K562 (cell line): ENCODE measurements around the gene PPP6C. TPM values are rescaled to one million over a fixed set of nuclear protein-coding genes. Genes with fewer than 3 reads are reported as not detected.
"Not testable (repeated sequence)": the region's sequence is repeated elsewhere in the genome, so short reads cannot be mapped to it uniquely, and the experiment has no call there.

ENCODE experiments used
- ATAC-seq: fragments of 200-7000 bp; cut with Tn5 transposase; 3 replicates; pipeline ENCODE4 v1.9.1; 2020; ENCODE audit warnings: moderate library complexity
- BruUV-seq: library from RNA; stranded (reverse); fragments of 400-500 nt; replicated peaks from 2 replicates; lab custom pipeline; 2021; lab: Mats Ljungman, UMichigan
- CTCF ChIA-PET: fragments of 300-600 bp; formaldehyde crosslinking; extraction: SDS; loops from one replicate; lab custom pipeline; 2021; ENCODE audit warnings: low intra/inter-chr PET ratio; lab: Yijun Ruan, JAX
- POLR2A ChIA-PET: fragments of 300-600, 350-650 bp; sonication (Branson Sonifier 250); formaldehyde crosslinking; extraction: SDS; loops from one replicate; lab custom pipeline; 2021; ENCODE audit warnings: antibody characterized with exemption, inconsistent platforms; lab: Yijun Ruan, JAX
- DNase-seq, 4 experiments: peaks; one replicate each; pipeline versions ENCODE4 v3.0.0 to v3.0.0-alpha.2; 2011 to 2018; ENCODE audit warnings: low spot score in 3 of 4, mixed read lengths in 3 of 4; ENCODE audit errors: extremely low read depth in 1 of 4
- FAIRE-seq: peaks from 2 replicates; lab custom pipeline; 2011; peaks lifted over from hg19 to GRCh38; lab: Jason Lieb, UNC
- H2AFZ ChIP-seq: 2 replicates; pipeline ENCODE4 v1.6.0; 2011; ENCODE audit warnings: low read depth, low read length, control low read depth, inconsistent platforms
- H3K27ac ChIP-seq: fragments of 200-600 bp; 3 replicates; pipeline ENCODE4 v1.8.0; 2011; ENCODE audit warnings: low read depth, mild to moderate bottlenecking, control low read depth, inconsistent platforms, low read length, moderate library complexity, mixed read lengths; ENCODE audit errors: extremely low read depth
- H3K27me3 ChIP-seq, 2 experiments: fragments of 300-600 bp in 1 of 2; 2 replicates in 1 of 2; 3 replicates in 1 of 2; pipeline versions ENCODE4 v1.6.0 to v1.8.0; 2011; ENCODE audit warnings: inconsistent platforms in 2 of 2, low read length in 2 of 2, mild to moderate bottlenecking in 1 of 2, mixed read lengths in 1 of 2, moderate library complexity in 1 of 2; ENCODE audit not compliant: control insufficient read depth in 2 of 2, insufficient read depth in 2 of 2
- H3K36me3 ChIP-seq: fragments of 300-600 bp; 3 replicates; pipeline ENCODE4 v1.8.0; 2011; ENCODE audit warnings: mild to moderate bottlenecking, low read length, inconsistent platforms; ENCODE audit not compliant: control insufficient read depth, insufficient read depth
- H3K4me1 ChIP-seq, 2 experiments: fragments of 200-600 bp in 1 of 2; replicated peaks in 1 of 2; 2 replicates in 1 of 2; 3 replicates in 1 of 2; pipeline versions ENCODE4 v1.5.1 to v1.8.0; 2011; ENCODE audit warnings: inconsistent platforms in 2 of 2, low read length in 2 of 2, mild to moderate bottlenecking in 1 of 2, mixed read lengths in 1 of 2, moderate library complexity in 1 of 2; ENCODE audit not compliant: control insufficient read depth in 2 of 2, insufficient read depth in 2 of 2
- H3K4me2 ChIP-seq: 2 replicates; pipeline ENCODE4 v1.6.1; 2011; ENCODE audit warnings: low read length, control low read depth, inconsistent platforms, mixed read lengths; ENCODE audit not compliant: insufficient read depth
- H3K4me3 ChIP-seq: fragments of 200-600 bp; sonication (generic), shearing (Covaris generic); 2 replicates; pipeline ENCODE4 v1.5.1; 2016; ENCODE audit warnings: control low read depth, inconsistent platforms
- H3K79me2 ChIP-seq: fragments of 200-600 bp; 3 replicates; pipeline ENCODE4 v1.8.0; 2011; ENCODE audit warnings: low read length, inconsistent platforms; ENCODE audit not compliant: control insufficient read depth, insufficient read depth
- H3K9ac ChIP-seq, 2 experiments: 2 replicates each; pipeline versions ENCODE4 v1.6.0 to v1.6.1; 2011; ENCODE audit warnings: low read depth in 2 of 2, low read length in 2 of 2, control low read depth in 1 of 2, inconsistent platforms in 1 of 2, mild to moderate bottlenecking in 1 of 2, mixed read lengths in 1 of 2; ENCODE audit not compliant: insufficient read depth in 1 of 2
- H3K9me1 ChIP-seq: one replicate; pipeline ENCODE4 v1.6.0; 2011; ENCODE audit warnings: inconsistent platforms, mild to moderate bottlenecking, low read length, moderate library complexity; ENCODE audit not compliant: control insufficient read depth, insufficient read depth
- H3K9me3 ChIP-seq: replicated peaks from 2 replicates; pipeline ENCODE4 v1.5.1; 2011; ENCODE audit warnings: low read depth, low read length, inconsistent platforms; ENCODE audit not compliant: control insufficient read depth, insufficient read depth
- H4K20me1 ChIP-seq: replicated peaks from 2 replicates; pipeline ENCODE4 v1.6.1; 2011; ENCODE audit warnings: low read length, inconsistent platforms, mixed read lengths; ENCODE audit not compliant: control insufficient read depth, insufficient read depth
- WGBS: fragments of 100-300 bp; shearing (Covaris generic); methylation state at CpG from one replicate; pipeline ENCODE4 v1.1.6; 2016; ENCODE audit warnings: low coverage, mixed read lengths; ENCODE audit not compliant: insufficient coverage; ENCODE audit errors: missing lambda C conversion rate; 5-methylcytosine and 5-hydroxymethylcytosine counted together
- in situ Hi-C: fragments of 300-500 bp; cut with MboI; formaldehyde crosslinking; loops from 4 replicates; pipeline ENCODE4 v1.15.0; 2018; ENCODE audit warnings: inconsistent platforms, mixed read lengths
- intact Hi-C: fragments of 100-400 bp; cut with micrococcal nuclease; formaldehyde crosslinking; loops from 2 replicates; pipeline ENCODE4 v1.14.2; 2022
- polyA plus RNA-seq, 8 experiments: library from polyadenylated mRNA; depleted of rRNA in 4 of 8; stranded (reverse) in 5 of 8; unstranded in 3 of 8; fragments of >200 nt; fragmentation: Nextera tagmentation in 2 of 8; fragmentation: Illumina TruSeq in 1 of 8; extraction: Ambion mirVana in 2 of 8; extraction: Trizol in 1 of 8; gene quantifications; 2 replicates each; pipeline versions ENCODE4 v1.2.1 to v1.2.3, GENCODE V29; 2011 to 2014; ENCODE audit warnings: inconsistent platforms in 1 of 8, missing spikeins in 1 of 8
- total RNA-seq, 7 experiments: library from RNA; depleted of rRNA in 6 of 7; stranded (reverse); fragments of >200 nt in 6 of 7; fragmentation: Illumina TruSeq in 2 of 7; extraction: Trizol in 2 of 7; gene quantifications; 2 replicates each; pipeline versions ENCODE4 v1.2.1 to v1.2.3, GENCODE V29; 2011 to 2021; ENCODE audit warnings: low replicate concordance in 1 of 7
- TF ChIP-seq, protein P1 (sequence below): fragments of 450-650 bp; formaldehyde crosslinking; IDR thresholded peaks from 2 replicates; pipeline ENCODE4 v1.4.0; 2022; ENCODE audit warnings: missing genetic modification characterization
- TF ChIP-seq, protein P2 (sequence below): fragments of 450-650 bp; formaldehyde crosslinking; conservative IDR thresholded peaks from 2 replicates; pipeline ENCODE4 v1.4.0; 2022; ENCODE audit warnings: mild to moderate bottlenecking, missing genetic modification characterization

The PPP6C gene
- total and polyA plus RNA-seq, 9 of the 15 experiments (the other 6 are each of a cell fraction or from before 2014, with no cell fraction given), result 18.8 to 44.8 (median 38.3) TPM

DNA sequence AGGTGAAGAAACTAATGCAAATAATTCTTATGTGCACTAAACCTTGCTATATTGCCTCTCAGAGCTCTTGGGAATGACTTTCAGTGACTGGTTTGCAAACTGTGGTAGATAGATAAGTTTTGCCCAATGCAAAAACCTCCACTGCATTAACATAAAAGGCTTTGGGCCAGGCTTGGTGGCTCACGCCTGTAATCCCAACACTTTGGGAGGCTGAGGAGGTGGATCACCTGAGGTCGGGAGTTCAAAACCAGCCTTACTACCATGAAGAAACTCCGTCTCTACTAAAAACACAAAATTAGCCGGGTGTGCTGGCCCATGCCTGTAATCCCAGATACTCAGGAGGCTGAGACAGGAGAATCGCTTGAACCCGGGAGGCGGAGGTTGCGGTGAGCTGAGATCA, 44.5 kb upstream of the PPP6C start:
- H3K27me3 ChIP-seq, CTCF ChIA-PET, FAIRE-seq, in situ Hi-C loops, H3K9me1 ChIP-seq, H3K9me3 ChIP-seq, DNase-seq, H2AFZ ChIP-seq, BruUV-seq, intact Hi-C loops, H3K4me3 ChIP-seq, H3K4me2 ChIP-seq, H3K9ac ChIP-seq, ATAC-seq: not testable (repeated sequence)
- peaks cover 38% of the 10 kb centered on the region for H3K79me2 ChIP-seq
- TF ChIP-seq, protein P1, sequence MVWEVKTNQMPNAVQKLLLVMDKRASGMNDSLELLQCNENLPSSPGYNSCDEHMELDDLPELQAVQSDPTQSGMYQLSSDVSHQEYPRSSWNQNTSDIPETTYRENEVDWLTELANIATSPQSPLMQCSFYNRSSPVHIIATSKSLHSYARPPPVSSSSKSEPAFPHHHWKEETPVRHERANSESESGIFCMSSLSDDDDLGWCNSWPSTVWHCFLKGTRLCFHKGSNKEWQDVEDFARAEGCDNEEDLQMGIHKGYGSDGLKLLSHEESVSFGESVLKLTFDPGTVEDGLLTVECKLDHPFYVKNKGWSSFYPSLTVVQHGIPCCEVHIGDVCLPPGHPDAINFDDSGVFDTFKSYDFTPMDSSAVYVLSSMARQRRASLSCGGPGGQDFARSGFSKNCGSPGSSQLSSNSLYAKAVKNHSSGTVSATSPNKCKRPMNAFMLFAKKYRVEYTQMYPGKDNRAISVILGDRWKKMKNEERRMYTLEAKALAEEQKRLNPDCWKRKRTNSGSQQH (CRISPR knock-in tag), result 0 out of 2 replicates have a peak, but pooled peaks have one; percentile 64
- TF ChIP-seq, protein P2, sequence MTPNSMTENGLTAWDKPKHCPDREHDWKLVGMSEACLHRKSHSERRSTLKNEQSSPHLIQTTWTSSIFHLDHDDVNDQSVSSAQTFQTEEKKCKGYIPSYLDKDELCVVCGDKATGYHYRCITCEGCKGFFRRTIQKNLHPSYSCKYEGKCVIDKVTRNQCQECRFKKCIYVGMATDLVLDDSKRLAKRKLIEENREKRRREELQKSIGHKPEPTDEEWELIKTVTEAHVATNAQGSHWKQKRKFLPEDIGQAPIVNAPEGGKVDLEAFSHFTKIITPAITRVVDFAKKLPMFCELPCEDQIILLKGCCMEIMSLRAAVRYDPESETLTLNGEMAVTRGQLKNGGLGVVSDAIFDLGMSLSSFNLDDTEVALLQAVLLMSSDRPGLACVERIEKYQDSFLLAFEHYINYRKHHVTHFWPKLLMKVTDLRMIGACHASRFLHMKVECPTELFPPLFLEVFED (CRISPR knock-in tag), result peak; percentile 60; the same call in 1 of the 2 replicates
- 69% methylated on average over 8 of the region's 8 CpGs for WGBS
- H4K20me1 ChIP-seq, result peaks cover 44% of the 10 kb centered on the region
- peak overlapping the region; percentile 10; the same call in 1 of the 3 replicates for H3K27ac ChIP-seq
- POLR2A ChIA-PET, result interaction anchor here (0.6 to 6.2 kb wide), 12 partner anchors 10 to 315 kb away, joined by 3 to 75 read pairs (median 4); no protein-coding TSS in a partner anchor
- peaks cover 72% of the 10 kb centered on the region for H3K36me3 ChIP-seq
- peaks cover 4 to 15% of the 10 kb centered on the region in 2 experiments; a peak in 2 of 5 replicates for H3K4me1 ChIP-seq
